ENCODE measurements around the gene ATP6V1G2.

DNA sequence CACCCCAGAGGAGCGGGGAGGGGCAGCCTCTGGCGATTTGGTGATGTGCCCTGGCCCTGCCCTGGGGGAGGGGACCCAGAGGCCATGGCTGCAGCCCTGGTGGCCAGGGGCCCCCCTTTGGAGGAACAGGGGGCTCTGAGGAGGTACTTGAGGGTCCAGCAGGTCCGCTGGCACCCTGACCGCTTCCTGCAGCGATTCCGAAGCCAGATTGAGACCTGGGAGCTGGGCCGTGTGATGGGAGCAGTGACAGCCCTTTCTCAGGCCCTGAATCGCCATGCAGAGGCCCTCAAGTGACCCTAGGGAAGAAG, 11.9 kb upstream of the ATP6V1G2 start:
- TF ChIP-seq EZH2 (IDR thresholded peaks at IDR 0.05; ENCODE audit: insufficient read depth, poor library complexity, severe bottlenecking), result no peak
- no peak for TF ChIP-seq EZH2phosphoT487 (IDR thresholded peaks at IDR 0.05; ENCODE audit: insufficient read depth, low read depth)

Measured in GM23248 (cell line).